ENCODE data around the gene CD8B. TPM values are rescaled to one million over a fixed set of nuclear protein-coding genes. Genes with fewer than 3 reads are reported as not detected.
A peak's percentile ranks its signal among the peaks of the same experiment; 100 is the strongest.
"Not testable (repeated sequence)": the region's sequence is repeated elsewhere in the genome, so short reads cannot be mapped to it uniquely, and the experiment has no call there.

The CD8B gene
- total RNA-seq, 2 experiments from 2014 or later = 1.2 to 1.3 TPM

DNA sequence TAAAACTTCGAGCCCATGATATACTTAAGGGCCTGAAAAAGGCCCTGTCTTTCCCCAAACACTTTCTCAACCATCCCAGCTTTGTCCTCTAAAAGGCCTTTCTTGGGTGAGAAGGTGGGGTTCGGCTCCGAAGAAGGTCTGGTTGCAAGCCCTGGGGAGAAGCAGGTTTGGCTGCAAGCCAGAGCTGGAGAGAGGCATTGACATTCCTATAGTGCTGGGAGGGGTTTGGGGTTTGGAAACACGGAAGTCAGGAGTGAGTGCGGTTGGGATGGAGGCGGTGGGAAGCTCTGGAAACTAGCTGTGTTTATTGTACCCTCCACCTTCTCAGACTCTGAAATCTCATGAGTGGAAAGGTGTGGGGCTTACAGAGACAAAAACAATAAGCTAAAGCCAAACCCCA is 5.7 kb downstream of the CD8B start:
- H3K36me3 Mint-ChIP-seq (ENCODE audit: low read depth); H3K9me3 Mint-ChIP-seq; H3K4me3 Mint-ChIP-seq; DNase-seq; H3K27me3 Mint-ChIP-seq; H3K27ac Mint-ChIP-seq; CTCF ChIA-PET; POLR2A ChIA-PET; H3K4me1 Mint-ChIP-seq: not testable (repeated sequence)

DNA sequence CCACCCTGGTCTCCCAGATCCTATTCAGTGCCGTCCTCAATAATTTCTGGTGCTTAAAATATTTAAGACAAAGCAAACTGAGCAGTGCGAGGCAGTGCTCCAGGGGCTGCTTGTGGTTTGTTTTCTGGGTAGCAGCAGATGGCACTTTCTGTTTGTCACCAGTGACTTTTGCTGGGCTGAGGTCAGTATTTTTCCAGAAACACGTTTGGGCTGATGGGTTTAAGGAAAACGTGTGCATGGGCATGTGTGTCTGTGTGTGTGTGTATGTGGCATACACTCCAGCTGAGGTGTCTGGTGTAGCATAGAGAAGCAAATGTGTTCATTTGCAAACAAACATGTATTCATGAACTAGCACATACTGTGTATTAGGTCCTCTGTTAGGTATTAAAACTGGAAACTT is 10.1 kb downstream of the CD8B start:
- H3K9me3 Mint-ChIP-seq; H3K27ac Mint-ChIP-seq; DNase-seq; POLR2A ChIA-PET; H3K36me3 Mint-ChIP-seq (ENCODE audit: low read depth); H3K27me3 Mint-ChIP-seq; H3K4me1 Mint-ChIP-seq; H3K4me3 Mint-ChIP-seq: not testable (repeated sequence)
- CTCF ChIA-PET = interaction anchor here (0.7 kb wide), 1 partner anchor 653 kb away, joined by 3 read pairs; no protein-coding TSS in a partner anchor

DNA sequence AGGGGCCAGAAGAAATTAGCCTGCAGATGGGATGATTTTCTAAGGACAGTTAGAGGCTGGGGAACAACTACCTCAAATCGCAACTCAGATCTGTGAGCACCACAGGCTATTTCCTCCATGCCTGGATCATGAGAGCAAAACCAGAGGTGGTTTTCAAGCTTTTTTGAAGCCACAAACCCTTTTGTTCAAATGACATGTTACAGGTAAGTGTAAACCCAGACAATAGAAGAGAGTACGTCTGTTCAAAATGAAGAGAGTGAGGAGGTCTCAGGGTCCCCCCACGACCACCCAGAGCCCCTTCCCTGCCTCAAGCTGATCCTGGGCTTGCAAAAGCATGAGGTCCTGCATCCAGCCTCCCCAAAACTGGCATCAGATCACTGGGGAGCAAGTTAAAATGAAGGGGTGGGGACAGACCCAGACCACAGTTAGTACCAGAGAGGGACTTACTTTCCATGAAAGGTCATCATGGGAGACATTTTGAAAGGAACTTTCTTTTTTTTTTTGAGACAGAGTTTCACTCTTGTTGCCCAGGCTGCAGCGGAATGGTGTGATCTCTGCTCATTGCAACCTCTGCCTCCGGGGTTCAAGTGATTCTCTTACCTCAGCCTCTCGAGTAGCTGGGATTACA is 19.0 kb downstream of the CD8B start:
- H3K27me3 Mint-ChIP-seq; H3K9me3 Mint-ChIP-seq; H3K36me3 Mint-ChIP-seq (ENCODE audit: low read depth); POLR2A ChIA-PET; CTCF ChIA-PET; H3K4me3 Mint-ChIP-seq: not testable (repeated sequence)
- H3K27ac Mint-ChIP-seq = peak overlapping the region; percentile 77
- H3K4me1 Mint-ChIP-seq = peaks cover 21% of the 10 kb centered on the region
- DNase-seq = peak; percentile 29

DNA sequence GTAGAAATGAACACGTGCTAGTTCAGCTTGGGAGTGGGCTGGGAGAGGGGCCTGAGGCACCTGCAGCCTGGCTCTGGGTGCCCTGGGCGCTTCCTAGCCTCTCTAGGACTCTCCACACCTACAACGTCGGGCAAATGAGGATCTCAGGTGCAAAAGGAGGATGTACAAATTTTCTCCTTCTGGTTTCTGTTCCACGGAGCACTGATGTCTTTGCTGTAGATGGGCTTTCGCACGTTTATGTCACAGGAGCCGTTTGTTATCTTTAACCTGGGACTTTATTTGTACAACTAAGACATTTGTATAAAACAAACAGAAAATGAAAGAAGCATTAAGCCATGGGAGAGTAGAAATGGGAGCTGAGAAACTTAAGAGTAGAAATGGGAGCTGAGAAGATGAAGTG is 20.4 kb downstream of the CD8B start:
- POLR2A ChIA-PET; H3K4me3 Mint-ChIP-seq; H3K27ac Mint-ChIP-seq; H3K9me3 Mint-ChIP-seq; CTCF ChIA-PET; H3K27me3 Mint-ChIP-seq; DNase-seq; H3K36me3 Mint-ChIP-seq (ENCODE audit: low read depth): not testable (repeated sequence)
- peaks cover 32% of the 10 kb centered on the region for H3K4me1 Mint-ChIP-seq

DNA sequence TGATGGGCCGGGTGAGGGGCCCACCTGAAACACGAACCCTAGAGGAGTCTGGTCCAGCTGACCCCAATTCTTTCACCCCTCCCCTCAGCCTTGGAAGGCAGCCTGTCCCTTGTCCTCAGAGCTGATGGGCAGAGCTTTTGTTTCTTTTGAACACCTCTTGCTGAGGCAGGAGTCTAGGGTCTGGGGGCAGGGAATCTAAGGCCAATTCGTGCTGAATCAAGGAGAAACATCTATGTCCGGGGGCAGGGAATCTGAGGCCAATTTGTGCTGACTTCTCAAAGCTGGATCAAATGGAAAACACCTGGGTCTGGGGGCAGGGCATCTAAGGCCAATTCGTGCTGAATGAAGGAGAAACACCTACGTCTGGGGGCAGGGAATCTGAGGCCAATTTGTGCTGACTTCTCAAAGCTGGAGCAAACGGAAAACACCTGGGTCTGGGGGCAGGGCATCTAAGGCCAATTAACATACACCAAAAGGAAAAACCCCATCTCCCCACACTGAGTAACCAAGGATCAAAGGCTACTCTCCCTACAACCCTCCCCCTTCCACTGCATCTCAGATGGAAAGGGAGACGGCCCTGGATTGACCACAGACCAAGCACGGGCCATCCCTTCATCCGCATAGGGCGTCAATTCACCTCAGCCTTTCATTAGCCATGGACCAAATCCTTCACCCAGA is 21.7 kb downstream of the CD8B start:
- H3K9me3 Mint-ChIP-seq; POLR2A ChIA-PET; H3K27ac Mint-ChIP-seq; H3K4me3 Mint-ChIP-seq; H3K27me3 Mint-ChIP-seq; H3K36me3 Mint-ChIP-seq (ENCODE audit: low read depth); DNase-seq; CTCF ChIA-PET: not testable (repeated sequence)
- peaks cover 32% of the 10 kb centered on the region for H3K4me1 Mint-ChIP-seq

DNA sequence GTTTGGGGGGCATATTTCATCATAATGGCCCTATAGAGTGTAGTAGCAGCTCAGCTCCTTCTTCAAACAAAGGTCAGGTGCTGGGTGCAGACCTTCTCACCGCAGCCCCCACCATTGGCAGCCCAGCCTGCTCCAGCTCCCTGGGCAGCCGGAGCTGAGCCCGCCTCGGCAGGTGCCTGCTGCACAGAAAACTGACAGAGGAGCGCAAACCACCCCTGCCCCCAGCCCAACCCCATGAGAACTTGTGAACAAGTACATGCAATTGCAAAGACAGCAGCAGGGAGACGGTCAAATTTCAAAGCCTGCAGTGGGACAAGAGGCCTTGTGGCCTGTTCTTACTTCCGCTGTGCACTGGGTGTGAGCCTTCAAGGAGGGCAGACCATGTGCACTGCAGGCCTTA is 22.2 kb downstream of the CD8B start:
- H3K36me3 Mint-ChIP-seq (ENCODE audit: low read depth) = not testable (repeated sequence)

DNA sequence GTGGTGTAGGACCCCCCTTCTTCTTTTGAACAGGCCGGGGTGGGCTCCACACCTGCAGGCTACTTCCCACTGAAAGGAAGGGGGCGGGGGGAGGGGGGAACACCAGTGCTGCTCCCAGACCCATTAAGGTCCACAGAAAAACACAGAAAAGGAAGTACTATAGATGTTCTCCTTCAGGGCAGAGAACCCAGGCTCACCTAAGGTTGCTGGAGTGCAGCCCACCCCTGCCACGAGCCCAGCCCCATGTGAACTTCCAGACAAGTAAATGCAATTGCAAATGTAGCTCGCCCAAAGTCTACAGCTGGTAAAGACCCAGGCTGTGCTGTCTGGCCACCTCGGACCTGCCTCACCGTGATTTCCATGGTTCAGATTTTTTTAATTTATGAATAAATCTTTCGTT is 24.0 kb downstream of the CD8B start:
- H3K27ac Mint-ChIP-seq; POLR2A ChIA-PET; H3K9me3 Mint-ChIP-seq; H3K4me3 Mint-ChIP-seq; CTCF ChIA-PET; DNase-seq; H3K36me3 Mint-ChIP-seq (ENCODE audit: low read depth); H3K27me3 Mint-ChIP-seq: not testable (repeated sequence)
- H3K4me1 Mint-ChIP-seq = peaks cover 30% of the 10 kb centered on the region

More for the DNA sequence above, 22.2 kb downstream of the CD8B start:
- CTCF ChIA-PET, H3K4me3 Mint-ChIP-seq, H3K27me3 Mint-ChIP-seq, H3K27ac Mint-ChIP-seq, H3K9me3 Mint-ChIP-seq, DNase-seq, POLR2A ChIA-PET: not testable (repeated sequence)
- peaks cover 32% of the 10 kb centered on the region for H3K4me1 Mint-ChIP-seq

DNA sequence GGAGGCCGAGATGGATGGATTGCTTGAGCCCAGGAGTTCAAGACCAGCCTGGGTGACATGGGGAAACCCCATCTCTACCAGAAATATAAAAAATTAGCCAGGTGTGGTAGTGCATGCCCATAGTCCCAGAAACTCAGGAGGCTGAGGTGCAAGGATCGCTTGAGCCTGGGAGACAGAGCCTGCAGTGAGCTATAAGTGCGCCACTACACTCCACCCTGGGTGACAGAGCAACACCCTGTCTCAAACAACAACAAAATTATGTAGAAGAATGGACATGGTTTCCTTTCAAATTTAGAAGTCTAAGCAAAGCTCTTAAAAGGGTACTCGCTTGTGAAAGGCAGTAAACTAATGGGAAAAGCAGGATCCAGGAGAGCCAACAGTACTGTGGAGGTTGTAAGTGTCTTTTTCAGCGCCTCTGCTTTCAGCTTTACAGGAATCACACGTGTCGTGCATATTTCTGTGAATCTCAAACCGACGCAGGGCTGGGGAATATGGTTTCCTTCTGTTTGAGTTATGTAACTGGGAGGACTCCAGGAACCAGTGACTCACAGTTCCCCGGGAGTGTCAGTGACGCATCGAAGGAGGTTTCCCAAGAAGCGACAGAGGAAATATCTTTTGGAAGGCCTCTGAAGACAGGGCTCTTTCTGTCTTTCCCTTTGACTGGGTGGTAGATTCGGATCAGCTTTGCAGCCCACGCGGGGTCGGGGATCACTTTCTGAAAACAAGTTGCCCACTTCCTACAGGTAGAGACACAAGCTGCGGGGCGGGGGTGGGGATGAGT is 24.6 kb downstream of the CD8B start:
- CTCF ChIA-PET; H3K9me3 Mint-ChIP-seq; H3K27me3 Mint-ChIP-seq; POLR2A ChIA-PET; H3K36me3 Mint-ChIP-seq (ENCODE audit: low read depth); H3K4me3 Mint-ChIP-seq: not testable (repeated sequence)
- Mint-ChIP-seq H3K4me1 (peaks cover 24% of the 10 kb centered on the region), H3K27ac (peak overlapping the region; percentile 19)
- peak; percentile 8 for DNase-seq

DNA sequence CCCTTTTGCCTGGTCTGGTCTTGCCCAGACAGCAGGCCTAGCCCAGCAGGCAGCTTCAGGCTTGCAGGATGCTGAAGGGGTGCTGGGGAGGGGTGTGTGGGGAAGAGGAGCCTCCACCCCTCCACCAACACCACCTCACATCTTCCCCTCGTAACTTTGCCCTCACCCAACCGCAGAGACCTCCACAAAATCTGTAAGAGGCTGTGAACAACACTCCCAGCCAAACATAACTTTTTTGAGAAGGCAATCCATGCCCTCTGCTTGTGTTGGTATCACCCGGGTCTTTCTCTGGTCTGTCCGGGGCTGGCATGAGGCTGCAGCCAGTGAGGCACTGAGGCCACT is 26.2 kb downstream of the CD8B start:
- H3K36me3 Mint-ChIP-seq (ENCODE audit: low read depth); H3K27me3 Mint-ChIP-seq; DNase-seq; H3K9me3 Mint-ChIP-seq; H3K4me3 Mint-ChIP-seq; H3K27ac Mint-ChIP-seq; CTCF ChIA-PET; POLR2A ChIA-PET: not testable (repeated sequence)
- H3K4me1 Mint-ChIP-seq = peaks cover 20% of the 10 kb centered on the region

DNA sequence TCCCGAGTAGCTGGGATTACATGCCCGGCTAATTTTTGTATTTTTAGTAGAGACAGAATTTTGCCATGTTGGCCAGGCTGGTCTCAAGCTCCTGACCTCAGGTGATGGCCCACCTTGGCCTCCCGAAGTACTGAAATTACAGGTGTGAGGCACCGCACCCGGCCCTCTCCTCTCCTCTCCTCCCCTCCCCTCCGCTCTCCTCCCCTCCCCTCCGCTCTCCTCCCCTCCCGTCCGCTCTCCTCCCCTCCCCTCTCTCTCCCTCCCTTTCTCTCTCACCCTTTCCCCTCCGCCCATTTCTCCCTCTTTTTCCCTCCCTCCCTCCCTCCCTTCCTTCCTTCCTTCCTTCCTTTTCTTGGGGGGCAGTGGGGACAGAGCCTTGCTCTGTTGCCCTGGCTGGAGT is 28.4 kb downstream of the CD8B start:
- Mint-ChIP-seq H3K27ac (no peak overlapping the region), H3K27me3 (peaks cover 7% of the 10 kb centered on the region), H3K4me3 (no peak overlapping the region), H3K36me3 (ENCODE audit: low read depth) (no peaks in the 10 kb centered on the region), H3K4me1 (peaks cover 19% of the 10 kb centered on the region), H3K9me3 (no peaks in the 10 kb centered on the region)
- ChIA-PET CTCF (no interaction called here), POLR2A (no interaction called here)
- no peak for DNase-seq

DNA sequence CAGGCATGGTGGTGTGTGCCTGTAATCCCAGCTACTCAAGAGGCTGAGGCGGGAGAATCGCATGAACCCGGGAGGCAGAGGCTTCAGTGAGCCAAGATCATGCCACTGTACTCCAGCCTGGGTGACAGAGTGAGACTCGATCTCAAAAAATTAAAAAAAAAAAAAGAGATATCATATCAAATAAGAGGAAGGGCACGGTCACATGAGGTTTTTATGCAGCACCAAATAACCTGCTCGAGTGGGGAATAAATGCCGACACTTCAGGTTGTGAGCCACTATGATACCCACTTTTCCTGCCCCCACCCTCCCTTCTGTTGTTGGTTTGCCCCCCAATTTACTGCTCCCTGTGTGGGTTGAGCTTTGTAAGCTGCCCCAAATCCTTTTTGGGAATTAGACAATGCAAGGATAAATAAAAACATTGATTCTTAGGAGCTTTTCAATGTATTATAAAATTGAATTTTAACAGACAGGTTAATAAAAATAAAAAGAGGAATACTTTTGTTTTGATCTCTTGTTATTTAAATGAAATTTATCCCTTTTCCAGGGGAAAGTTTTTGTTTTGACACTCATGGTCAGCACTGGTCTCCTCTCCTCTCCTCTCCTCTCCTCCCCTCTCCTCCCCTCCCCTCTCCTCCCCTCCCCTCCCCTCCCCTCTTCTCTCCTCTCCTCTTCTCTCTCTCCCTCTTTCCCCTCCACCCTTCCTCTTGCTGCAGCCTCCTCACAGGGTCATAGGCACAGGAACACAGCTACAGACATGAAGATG is 29.2 kb downstream of the CD8B start:
- Mint-ChIP-seq H3K27ac (no peak overlapping the region), H3K4me1 (peaks cover 18% of the 10 kb centered on the region), H3K9me3 (no peaks in the 10 kb centered on the region), H3K4me3 (no peak overlapping the region), H3K36me3 (ENCODE audit: low read depth) (no peaks in the 10 kb centered on the region), H3K27me3 (peaks cover 7% of the 10 kb centered on the region)
- CTCF ChIA-PET = no interaction called here
- DNase-seq = no peak
- POLR2A ChIA-PET = interaction anchor here (0.6 kb wide), 1 partner anchor 35 kb away, joined by 4 read pairs; no protein-coding TSS in a partner anchor

DNA sequence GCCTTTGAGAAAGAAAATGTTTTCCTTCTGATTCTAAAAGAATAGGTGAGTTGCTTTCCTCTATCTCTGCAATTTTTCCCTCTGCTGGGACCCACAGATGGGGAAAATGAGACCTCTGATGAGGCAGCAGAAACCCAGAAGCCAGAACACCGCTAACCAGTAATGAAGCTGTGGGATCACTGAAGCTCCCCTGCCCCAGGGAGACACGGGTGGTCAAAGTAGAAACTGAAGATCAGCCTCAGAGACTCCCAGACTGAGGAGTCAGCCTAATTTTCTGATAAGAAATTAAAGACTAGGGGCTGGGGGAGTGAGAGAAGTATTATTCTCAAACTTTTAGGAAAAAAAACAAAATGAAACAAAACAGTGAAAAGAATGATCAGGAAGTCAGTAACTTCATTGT is 30.1 kb downstream of the CD8B start:
- POLR2A ChIA-PET = no interaction called here
- no peak overlapping the region for H3K4me3 Mint-ChIP-seq
- H3K27me3 Mint-ChIP-seq = peaks cover 7% of the 10 kb centered on the region
- no peak overlapping the region for H3K27ac Mint-ChIP-seq
- CTCF ChIA-PET = no interaction called here
- H3K36me3 Mint-ChIP-seq (ENCODE audit: low read depth) = peaks cover 1% of the 10 kb centered on the region
- no peaks in the 10 kb centered on the region for H3K9me3 Mint-ChIP-seq
- peaks cover 17% of the 10 kb centered on the region for H3K4me1 Mint-ChIP-seq
- no peak for DNase-seq

DNA sequence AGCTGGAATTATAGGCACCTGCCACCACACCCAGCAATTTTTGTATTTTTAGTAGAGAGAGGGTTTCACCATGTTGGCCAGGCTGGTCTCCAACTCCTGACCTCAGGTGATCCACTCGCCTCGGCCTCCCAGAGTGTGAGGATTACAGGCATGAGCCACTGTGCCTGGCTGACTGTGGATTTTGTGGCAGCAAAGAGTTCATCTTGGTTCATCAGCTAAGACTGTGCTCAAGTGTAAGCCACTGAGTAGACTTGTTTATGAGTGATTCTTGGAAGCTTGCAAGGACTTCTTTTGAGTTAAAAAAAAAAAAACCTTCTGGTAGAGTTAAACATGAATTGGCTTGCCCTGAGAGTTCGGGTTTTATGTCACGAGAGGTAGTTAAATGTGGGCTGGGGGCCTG is 34.7 kb downstream of the CD8B start:
- H3K27ac Mint-ChIP-seq = peak overlapping the region; percentile 81
- ChIA-PET POLR2A (no interaction called here), CTCF (no interaction called here)
- H3K4me3 Mint-ChIP-seq = no peak overlapping the region
- H3K4me1 Mint-ChIP-seq = peaks cover 33% of the 10 kb centered on the region
- peaks cover 6% of the 10 kb centered on the region for H3K27me3 Mint-ChIP-seq
- DNase-seq = no peak
- peaks cover 1% of the 10 kb centered on the region for H3K36me3 Mint-ChIP-seq (ENCODE audit: low read depth)
- H3K9me3 Mint-ChIP-seq = peaks cover 5% of the 10 kb centered on the region
